ENCODE results near the gene ATG4C. TPM values are rescaled to one million over a fixed set of nuclear protein-coding genes. Genes with fewer than 3 reads are reported as not detected.

Gene ATG4C
- total and polyA plus RNA-seq, 2 experiments from 2014 or later: 9.0 to 14.7 TPM

GRCh38 chr1:62887799-62888507 lies 104.0 kb downstream of the ATG4C start:
- Histone ChIP-seq H3K4me3 (no peak overlapping the region), H3K27ac (no peak overlapping the region), H3K4me1 (ENCODE audit: low read depth) (no peaks in the 10 kb centered on the region), H3K36me3 (no peaks in the 10 kb centered on the region), H3K9me3 (ENCODE audit: low read depth) (no peaks in the 10 kb centered on the region), H3K27me3 (peaks cover 54% of the 10 kb centered on the region)
- no peak for DNase-seq (ENCODE audit: low read depth in 1 of 2, low spot score in 1 of 2)
- no peak for TF ChIP-seq CTCF (IDR thresholded peaks at IDR 0.05; ENCODE audit: low read depth, low read length)

GRCh38 chr1:62891956-62892562 lies 108.1 kb downstream of the ATG4C start:
- Histone ChIP-seq H3K27ac (no peak overlapping the region), H3K4me3 (no peak overlapping the region), H3K4me1 (ENCODE audit: low read depth) (no peaks in the 10 kb centered on the region), H3K27me3 (peaks cover 18% of the 10 kb centered on the region), H3K9me3 (ENCODE audit: low read depth) (no peaks in the 10 kb centered on the region), H3K36me3 (no peaks in the 10 kb centered on the region)
- no peak for DNase-seq (ENCODE audit: low read depth in 1 of 2, low spot score in 1 of 2)
- no peak for TF ChIP-seq CTCF (IDR thresholded peaks at IDR 0.05; ENCODE audit: low read depth, low read length)

GRCh38 chr1:62897788-62898187 lies 113.9 kb downstream of the ATG4C start:
- H3K36me3 ChIP-seq: no peaks in the 10 kb centered on the region
- no peak overlapping the region for H3K27ac ChIP-seq
- H3K4me1 ChIP-seq (ENCODE audit: low read depth): no peaks in the 10 kb centered on the region
- TF ChIP-seq CTCF (IDR thresholded peaks at IDR 0.05; ENCODE audit: low read depth, low read length): no peak
- no peak for DNase-seq (ENCODE audit: low read depth in 1 of 2, low spot score in 1 of 2)
- no peak overlapping the region for H3K4me3 ChIP-seq
- no peaks in the 10 kb centered on the region for H3K9me3 ChIP-seq (ENCODE audit: low read depth)
- H3K27me3 ChIP-seq: peaks cover 3% of the 10 kb centered on the region

- Histone ChIP-seq H3K27ac (no peak overlapping the region), H3K27me3 (no peaks in the 10 kb centered on the region), H3K4me1 (ENCODE audit: low read depth) (no peaks in the 10 kb centered on the region), H3K9me3 (ENCODE audit: low read depth) (no peaks in the 10 kb centered on the region), H3K4me3 (no peak overlapping the region), H3K36me3 (no peaks in the 10 kb centered on the region)
- no peak for DNase-seq (ENCODE audit: low read depth in 1 of 2, low spot score in 1 of 2)
- TF ChIP-seq CTCF (IDR thresholded peaks at IDR 0.05; ENCODE audit: low read depth, low read length): no peak
Observed at GRCh38 chr1:62900566-62900965, 116.6 kb downstream of the ATG4C start.

- Histone ChIP-seq H3K4me1 (ENCODE audit: low read depth) (no peaks in the 10 kb centered on the region), H3K4me3 (no peak overlapping the region), H3K27ac (no peak overlapping the region), H3K36me3 (no peaks in the 10 kb centered on the region), H3K9me3 (ENCODE audit: low read depth) (no peaks in the 10 kb centered on the region), H3K27me3 (no peaks in the 10 kb centered on the region)
- no peak for DNase-seq (ENCODE audit: low read depth in 1 of 2, low spot score in 1 of 2)
- no peak for TF ChIP-seq CTCF (IDR thresholded peaks at IDR 0.05; ENCODE audit: low read depth, low read length)
Observed at GRCh38 chr1:62901650-62902049, 117.7 kb downstream of the ATG4C start.

All from cardiac muscle cell (in vitro differentiated cells and primary cell).